Left ventricle myocardium inferior (tissue), 1 donor: ENCODE results near the gene NCS1. TPM values are rescaled to one million over a fixed set of nuclear protein-coding genes. Genes with fewer than 3 reads are reported as not detected.

Experiments
- DNase-seq: peaks from one replicate; pipeline ENCODE4 v3.0.0-alpha.2; 2020
- H3K27ac ChIP-seq: fragments of 200-600 bp; replicated peaks from 2 replicates; pipeline ENCODE4 v1.8.0; 2021
- H3K27me3 ChIP-seq: fragments of 200-600 bp; 2 replicates; pipeline ENCODE4 v1.8.0; 2021; ENCODE audit warnings: low read depth
- H3K36me3 ChIP-seq: fragments of 200-600 bp; 2 replicates; pipeline ENCODE4 v1.8.0; 2021
- H3K4me1 ChIP-seq: fragments of 200-600 bp; 2 replicates; pipeline ENCODE4 v1.8.0; 2021
- H3K4me3 ChIP-seq: fragments of 200-600 bp; 2 replicates; pipeline ENCODE4 v1.8.0; 2021; ENCODE audit warnings: mild to moderate bottlenecking, moderate library complexity
- H3K9me3 ChIP-seq: fragments of 200-600 bp; replicated peaks from 2 replicates; pipeline ENCODE4 v1.8.0; 2021
- CTCF ChIP-seq: fragments of 200-600 bp; IDR thresholded peaks from 2 replicates; pipeline ENCODE4 v1.8.0; 2021; ENCODE audit warnings: antibody characterized with exemption, mild to moderate bottlenecking, borderline replicate concordance
- intact Hi-C: fragments of 100-400 bp; cut with micrococcal nuclease; formaldehyde crosslinking; loops from one replicate; pipeline ENCODE4 v1.11.0; 2022
- total RNA-seq: library from RNA; stranded (reverse); fragmentation: NEBNext Ultra II Directional; extraction: Animal tissue kit (Norgen Biotek cat#: 25700); gene quantifications from one replicate; pipeline ENCODE4 v1.2.1, GENCODE V29; 2021
- donor health status: DM: no; HTN: yes; CAD: no; lungs with severe emphysema.

NCS1 gene
- total RNA-seq, 1 donor from 2014 or later: 6.1 TPM

- H3K4me3 ChIP-seq: no peak overlapping the region
- H3K27me3 ChIP-seq: peaks cover 4% of the 10 kb centered on the region
- H3K27ac ChIP-seq: no peak overlapping the region
- intact Hi-C loops: no loop called here
- peaks cover 4% of the 10 kb centered on the region for H3K4me1 ChIP-seq
- no peak for TF ChIP-seq CTCF
- no peaks in the 10 kb centered on the region for H3K36me3 ChIP-seq
- H3K9me3 ChIP-seq: no peaks in the 10 kb centered on the region
- no peak for DNase-seq
Measured at GRCh38 chr9:130204341-130204740, 32.1 kb downstream of the NCS1 start.

- DNase-seq: no peak
- H3K9me3 ChIP-seq: no peaks in the 10 kb centered on the region
- no peak overlapping the region for H3K27ac ChIP-seq
- H3K4me1 ChIP-seq: no peaks in the 10 kb centered on the region
- intact Hi-C loops: no loop called here
- H3K27me3 ChIP-seq: peaks cover 4% of the 10 kb centered on the region
- no peaks in the 10 kb centered on the region for H3K36me3 ChIP-seq
- TF ChIP-seq CTCF: no peak
- H3K4me3 ChIP-seq: no peak overlapping the region
Measured at GRCh38 chr9:130204959-130205358, 32.8 kb downstream of the NCS1 start.

GRCh38 chr9:130205912-130206311, 33.7 kb downstream of the NCS1 start:
- intact Hi-C loops: no loop called here

GRCh38 chr9:130206579-130206978, 34.4 kb downstream of the NCS1 start:
- no peak overlapping the region for H3K27ac ChIP-seq
- TF ChIP-seq CTCF: no peak
- no peaks in the 10 kb centered on the region for H3K4me1 ChIP-seq
- no peak overlapping the region for H3K4me3 ChIP-seq
- intact Hi-C loops: no loop called here
- no peak for DNase-seq
- H3K27me3 ChIP-seq: peaks cover 10% of the 10 kb centered on the region
- H3K9me3 ChIP-seq: no peaks in the 10 kb centered on the region
- no peaks in the 10 kb centered on the region for H3K36me3 ChIP-seq

More at GRCh38 chr9:130205912-130206311, 33.7 kb downstream of the NCS1 start:
- Histone ChIP-seq H3K27me3 (peaks cover 7% of the 10 kb centered on the region), H3K4me3 (no peak overlapping the region), H3K36me3 (no peaks in the 10 kb centered on the region), H3K4me1 (no peaks in the 10 kb centered on the region), H3K27ac (no peak overlapping the region), H3K9me3 (no peaks in the 10 kb centered on the region)
- no peak for DNase-seq
- no peak for TF ChIP-seq CTCF

- H3K27me3 ChIP-seq: peaks cover 14% of the 10 kb centered on the region
- H3K9me3 ChIP-seq: no peaks in the 10 kb centered on the region
- H3K36me3 ChIP-seq: no peaks in the 10 kb centered on the region
- no peak for TF ChIP-seq CTCF
- DNase-seq: no peak
- no peak overlapping the region for H3K4me3 ChIP-seq
- H3K4me1 ChIP-seq: no peaks in the 10 kb centered on the region
- no peak overlapping the region for H3K27ac ChIP-seq
- intact Hi-C loops: no loop called here
Measured at GRCh38 chr9:130207241-130207992, 35.2 kb downstream of the NCS1 start.
